ENCODE measurements around the gene DIPK1C.

DIPK1C gene

DNA sequence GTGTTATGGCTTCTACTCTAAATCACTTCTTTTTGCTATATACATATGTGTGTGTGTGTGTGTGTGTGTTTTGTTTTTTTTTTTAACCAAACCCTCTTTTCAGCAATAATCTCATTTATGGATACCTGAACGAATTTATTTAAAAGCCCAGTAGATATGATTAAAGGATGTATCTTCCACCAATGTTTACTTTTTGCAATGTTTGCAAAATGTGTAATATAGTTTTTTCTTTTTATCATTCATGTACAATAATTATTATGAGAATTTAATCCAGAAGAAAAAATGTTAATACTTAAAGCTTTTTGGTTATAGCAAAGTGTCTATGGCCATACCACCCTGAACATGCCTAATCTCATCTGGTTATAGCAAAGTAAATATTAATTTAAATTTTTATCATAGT, 37.4 kb upstream of the DIPK1C start:
- no peak overlapping the region for H2AFZ ChIP-seq (ENCODE audit: low read depth, low read length, severe bottlenecking)
- no peak overlapping the region for H3K9ac ChIP-seq (ENCODE audit: low read length)
- TF ChIP-seq, protein P1, sequence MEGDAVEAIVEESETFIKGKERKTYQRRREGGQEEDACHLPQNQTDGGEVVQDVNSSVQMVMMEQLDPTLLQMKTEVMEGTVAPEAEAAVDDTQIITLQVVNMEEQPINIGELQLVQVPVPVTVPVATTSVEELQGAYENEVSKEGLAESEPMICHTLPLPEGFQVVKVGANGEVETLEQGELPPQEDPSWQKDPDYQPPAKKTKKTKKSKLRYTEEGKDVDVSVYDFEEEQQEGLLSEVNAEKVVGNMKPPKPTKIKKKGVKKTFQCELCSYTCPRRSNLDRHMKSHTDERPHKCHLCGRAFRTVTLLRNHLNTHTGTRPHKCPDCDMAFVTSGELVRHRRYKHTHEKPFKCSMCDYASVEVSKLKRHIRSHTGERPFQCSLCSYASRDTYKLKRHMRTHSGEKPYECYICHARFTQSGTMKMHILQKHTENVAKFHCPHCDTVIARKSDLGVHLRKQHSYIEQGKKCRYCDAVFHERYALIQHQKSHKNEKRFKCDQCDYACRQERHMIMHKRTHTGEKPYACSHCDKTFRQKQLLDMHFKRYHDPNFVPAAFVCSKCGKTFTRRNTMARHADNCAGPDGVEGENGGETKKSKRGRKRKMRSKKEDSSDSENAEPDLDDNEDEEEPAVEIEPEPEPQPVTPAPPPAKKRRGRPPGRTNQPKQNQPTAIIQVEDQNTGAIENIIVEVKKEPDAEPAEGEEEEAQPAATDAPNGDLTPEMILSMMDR (IDR thresholded peaks at IDR 0.05; ENCODE audit: insufficient read depth, low read length, poor library complexity, severe bottlenecking) = no peak
- TF ChIP-seq EZH2phosphoT487 (conservative IDR thresholded peaks at IDR 0.05; ENCODE audit: low read length) = no peak
- H3K27me3 ChIP-seq (ENCODE audit: low read length) = no peaks in the 10 kb centered on the region
- H3K79me2 ChIP-seq (ENCODE audit: insufficient read depth, low read length) = peaks cover 21% of the 10 kb centered on the region
- H3K36me3 ChIP-seq (ENCODE audit: low read length) = no peaks in the 10 kb centered on the region
- no peak overlapping the region for H3K27ac ChIP-seq (ENCODE audit: low read depth, low read length)
- H3F3A ChIP-seq (ENCODE audit: insufficient read depth) = peaks cover 31% of the 10 kb centered on the region
- no peak overlapping the region for H3K4me2 ChIP-seq (ENCODE audit: low read depth, low read length, poor library complexity, severe bottlenecking)
- no peaks in the 10 kb centered on the region for H3K9me3 ChIP-seq (ENCODE audit: insufficient read depth, low read length)
- H3K4me3 ChIP-seq (ENCODE audit: insufficient read depth, low read length, poor library complexity, severe bottlenecking) = no peak overlapping the region
- H4K20me1 ChIP-seq (ENCODE audit: low read depth, low read length) = no peaks in the 10 kb centered on the region
- H3K9me2 ChIP-seq (replicated peaks; ENCODE audit: insufficient read depth, low read length) = no peaks in the 10 kb centered on the region

DNA sequence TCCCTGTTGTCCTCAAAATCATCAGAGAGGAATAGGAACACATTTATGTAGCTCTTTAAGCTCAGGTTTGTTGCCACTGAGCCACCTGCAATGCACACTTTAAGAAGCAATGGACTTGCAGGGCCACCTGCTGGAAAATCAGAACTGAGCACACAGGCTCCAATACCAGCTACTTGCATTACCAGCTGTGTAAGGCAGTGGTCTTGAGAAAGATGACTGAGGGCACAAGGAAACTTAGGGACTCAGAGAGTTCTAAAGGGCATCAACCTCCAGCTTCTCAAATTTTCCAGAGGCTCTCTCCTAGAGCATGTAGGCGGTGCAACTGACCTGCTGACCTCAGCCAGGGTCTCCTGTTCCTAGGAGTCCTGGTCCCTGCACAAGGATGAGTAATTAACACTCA, 36.6 kb upstream of the DIPK1C start:
- Histone ChIP-seq H3K36me3 (ENCODE audit: low read length) (no peaks in the 10 kb centered on the region), H3K79me2 (ENCODE audit: insufficient read depth, low read length) (peaks cover 19% of the 10 kb centered on the region), H2AFZ (ENCODE audit: low read depth, low read length, severe bottlenecking) (no peak overlapping the region), H3K27ac (ENCODE audit: low read depth, low read length) (no peak overlapping the region), H3K9me2 (replicated peaks; ENCODE audit: insufficient read depth, low read length) (no peaks in the 10 kb centered on the region), H3K4me3 (ENCODE audit: insufficient read depth, low read length, poor library complexity, severe bottlenecking) (no peak overlapping the region), H3K9me3 (ENCODE audit: insufficient read depth, low read length) (no peaks in the 10 kb centered on the region), H4K20me1 (ENCODE audit: low read depth, low read length) (no peaks in the 10 kb centered on the region), H3F3A (ENCODE audit: insufficient read depth) (peaks cover 23% of the 10 kb centered on the region), H3K9ac (ENCODE audit: low read length) (no peak overlapping the region), H3K27me3 (ENCODE audit: low read length) (no peaks in the 10 kb centered on the region), H3K4me2 (ENCODE audit: low read depth, low read length, poor library complexity, severe bottlenecking) (no peak overlapping the region)
- TF ChIP-seq, protein P1 (IDR thresholded peaks at IDR 0.05; ENCODE audit: insufficient read depth, low read length, poor library complexity, severe bottlenecking) = peak; percentile 84
- TF ChIP-seq EZH2phosphoT487 (conservative IDR thresholded peaks at IDR 0.05; ENCODE audit: low read length) = no peak

GRCh38 chr18:74492259-74492658, 35.2 kb upstream of the DIPK1C start:
- Histone ChIP-seq H4K20me1 (ENCODE audit: low read depth, low read length) (no peaks in the 10 kb centered on the region), H3K79me2 (ENCODE audit: insufficient read depth, low read length) (peaks cover 11% of the 10 kb centered on the region), H3K36me3 (ENCODE audit: low read length) (no peaks in the 10 kb centered on the region), H3K4me3 (ENCODE audit: insufficient read depth, low read length, poor library complexity, severe bottlenecking) (no peak overlapping the region), H3K9me3 (ENCODE audit: insufficient read depth, low read length) (no peaks in the 10 kb centered on the region), H3K9me2 (replicated peaks; ENCODE audit: insufficient read depth, low read length) (no peaks in the 10 kb centered on the region), H3K27ac (ENCODE audit: low read depth, low read length) (no peak overlapping the region), H2AFZ (ENCODE audit: low read depth, low read length, severe bottlenecking) (no peak overlapping the region), H3K4me2 (ENCODE audit: low read depth, low read length, poor library complexity, severe bottlenecking) (no peak overlapping the region), H3K9ac (ENCODE audit: low read length) (no peak overlapping the region), H3K27me3 (ENCODE audit: low read length) (no peaks in the 10 kb centered on the region), H3F3A (ENCODE audit: insufficient read depth) (peaks cover 9% of the 10 kb centered on the region)
- TF ChIP-seq, protein P1 (IDR thresholded peaks at IDR 0.05; ENCODE audit: insufficient read depth, low read length, poor library complexity, severe bottlenecking) = no peak
- no peak for TF ChIP-seq EZH2phosphoT487 (conservative IDR thresholded peaks at IDR 0.05; ENCODE audit: low read length)

Data from SU-DHL-6 (cell line).